GM21526 (cell line): ENCODE measurements around the gene ZNF99.
"Not testable (repeated sequence)": the region's sequence is repeated elsewhere in the genome, so short reads cannot be mapped to it uniquely, and the experiment has no call there.

ENCODE experiments used
- ATAC-seq: cut with Tn5 transposase; IDR thresholded peaks from one replicate; pipeline ENCODE4 v1.9.1; 2021; ENCODE audit warnings: moderate library complexity; ENCODE audit not compliant: unreplicated experiment, low FRiP score

Gene ZNF99

DNA sequence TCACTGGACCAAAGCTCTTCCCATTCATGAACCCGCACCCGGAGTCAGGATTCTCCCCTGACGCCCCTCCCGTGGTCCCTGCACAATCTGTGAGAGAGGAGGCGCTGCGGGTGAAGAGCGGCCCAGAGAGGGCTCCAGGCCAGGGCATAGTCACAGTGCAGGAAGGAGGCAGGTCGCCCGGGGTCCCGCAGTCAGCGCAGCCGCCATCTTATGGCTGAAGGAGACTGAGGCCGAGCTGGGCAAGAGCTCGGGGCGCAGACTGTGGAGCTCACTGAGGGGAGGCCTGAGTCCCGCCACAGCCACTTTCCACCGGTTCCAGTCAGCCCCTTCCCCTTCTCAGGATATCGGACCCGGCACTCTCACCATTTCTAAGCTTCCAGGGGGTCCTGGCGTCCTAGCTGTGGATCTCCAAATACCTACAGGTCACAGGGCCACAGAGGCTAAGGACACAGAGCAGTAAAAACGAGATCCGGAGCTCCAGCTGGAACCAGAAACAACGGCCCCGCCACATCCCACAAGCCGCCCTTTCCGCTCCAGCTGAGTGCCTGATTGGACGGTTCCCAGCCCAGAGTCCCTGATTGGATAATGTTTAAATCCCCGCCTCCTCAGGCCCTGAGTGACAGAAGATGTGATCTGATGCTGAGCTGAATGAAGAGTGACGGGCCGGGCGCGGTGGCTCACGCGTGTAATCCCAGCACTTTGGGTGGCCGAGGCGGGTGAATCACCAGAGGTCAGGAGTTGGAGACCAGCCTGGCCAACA, at the start of gene ZNF99:
TSS of gene ZNF99 (minus strand) at position 501 of the 760 bp plus-strand sequence. CDS start at position 366, 135 bp downstream.
- ATAC-seq = no peak

DNA sequence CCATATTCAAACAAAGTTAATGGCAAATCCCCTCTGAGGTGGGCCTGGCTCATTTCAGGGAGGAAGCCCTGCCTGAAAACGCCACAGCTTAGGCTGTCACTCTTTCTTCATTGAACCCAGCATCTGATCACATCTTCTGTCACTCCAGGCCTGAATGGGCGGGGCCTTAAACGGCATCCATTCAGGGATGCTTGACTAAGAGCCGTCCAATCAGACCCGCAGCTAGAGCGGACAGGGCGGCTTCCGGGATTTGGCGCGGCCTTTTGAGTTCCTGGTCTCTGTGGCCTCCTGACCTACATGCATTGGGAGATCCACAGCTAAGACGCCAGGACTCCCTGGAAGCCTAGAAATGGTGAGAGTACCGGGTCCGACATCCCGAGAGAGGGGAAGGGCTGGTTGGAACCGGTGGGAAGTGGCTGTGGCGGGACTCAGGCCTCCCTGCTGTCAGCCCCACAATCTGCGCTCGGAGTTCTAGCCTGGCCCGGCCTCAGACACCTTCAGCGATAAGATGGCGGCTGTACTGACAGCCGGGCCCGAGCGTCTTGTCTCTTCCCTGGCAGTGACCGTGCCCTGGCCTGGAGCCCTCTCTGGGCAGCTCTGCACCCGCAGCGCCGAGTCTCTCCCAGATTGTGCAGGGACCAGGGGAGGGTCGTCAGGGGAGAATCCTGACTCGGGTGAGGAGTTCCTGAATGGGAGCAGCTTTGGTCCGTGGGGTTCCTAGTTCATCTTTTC, 48.2 kb upstream of the ZNF99 start, which contains the start of gene ZNF723:
TSS of gene ZNF723 (plus strand) at position 261 of the 732 bp plus-strand sequence. CDS start at position 350, 89 bp downstream.
- no peak for ATAC-seq

DNA sequence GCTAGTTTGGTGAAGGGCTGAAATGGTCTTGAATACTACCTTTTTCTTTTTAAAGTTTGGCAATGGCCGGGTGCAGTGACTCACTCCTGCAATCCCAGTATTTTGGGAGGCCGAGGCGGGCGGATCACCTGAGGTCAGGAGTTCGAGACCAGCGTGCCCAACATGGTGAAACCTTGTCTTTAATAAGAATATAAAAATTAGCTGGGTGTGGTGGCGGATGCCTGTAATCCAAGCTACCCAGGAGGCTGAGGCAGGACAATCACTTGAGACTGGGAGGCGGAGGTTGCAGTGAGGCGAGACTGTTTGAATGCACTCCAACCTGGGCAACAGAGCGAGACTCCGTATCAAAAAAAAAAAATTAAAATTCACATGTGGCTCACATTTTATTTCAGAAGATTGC, 47.3 kb upstream of the ZNF99 start:
- no peak for ATAC-seq

DNA sequence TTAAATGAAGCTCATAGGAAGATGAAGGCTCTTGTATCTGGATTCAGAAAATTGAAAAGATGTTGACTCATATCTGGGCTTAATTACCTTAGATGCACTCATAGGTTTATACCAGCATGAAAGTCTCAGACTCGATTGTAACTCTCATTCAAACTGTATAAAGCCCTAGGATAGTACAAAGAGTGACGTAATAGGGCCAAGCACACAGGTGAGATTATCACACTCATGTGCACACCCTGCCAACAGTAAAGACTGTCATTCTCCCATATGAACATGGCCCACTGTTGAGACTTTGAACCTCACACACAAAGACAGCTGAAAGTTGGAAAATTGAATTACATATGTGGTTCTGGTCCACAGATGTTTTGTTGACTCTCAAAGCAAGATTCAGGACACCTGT, 30.2 kb upstream of the ZNF99 start:
- ATAC-seq = no peak

DNA sequence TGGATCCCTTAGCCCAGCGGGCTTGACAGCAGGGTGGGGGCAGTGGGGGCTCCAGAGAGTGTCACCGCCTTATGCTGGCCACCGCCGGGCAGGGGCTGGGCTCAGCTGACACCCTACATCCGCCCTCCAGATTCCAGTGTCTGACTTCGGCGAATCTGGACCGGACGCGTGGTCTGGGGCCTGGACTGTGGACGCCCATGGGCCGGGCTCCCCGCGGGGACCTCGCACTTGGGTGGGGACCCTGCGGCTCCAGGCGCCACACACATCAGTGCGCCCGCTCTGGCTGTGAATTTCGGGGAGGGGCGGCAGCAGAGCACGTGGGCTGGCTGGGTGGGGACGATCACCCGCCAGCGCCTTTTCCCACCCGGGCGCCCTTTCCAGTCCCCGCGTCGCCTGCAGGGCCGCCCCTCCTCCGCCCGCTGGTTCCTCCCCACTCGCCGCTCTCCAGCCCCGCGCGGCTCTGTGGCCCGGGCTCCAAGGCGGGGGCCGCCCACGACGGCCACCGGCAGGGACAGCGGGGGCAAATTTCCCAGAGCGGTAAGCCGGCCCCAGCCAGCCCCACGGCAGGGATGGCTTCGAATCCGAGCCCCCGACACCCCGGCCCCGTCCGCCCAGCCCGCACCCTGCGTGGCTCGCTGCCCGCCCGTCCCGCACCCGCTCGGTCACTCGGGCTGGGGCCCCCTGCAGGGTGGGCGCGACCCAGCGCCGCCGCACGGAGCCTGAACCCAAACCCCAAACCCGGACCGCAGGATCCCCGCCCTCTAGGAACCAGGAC, 23.3 kb upstream of the ZNF99 start:
- no peak for ATAC-seq

DNA sequence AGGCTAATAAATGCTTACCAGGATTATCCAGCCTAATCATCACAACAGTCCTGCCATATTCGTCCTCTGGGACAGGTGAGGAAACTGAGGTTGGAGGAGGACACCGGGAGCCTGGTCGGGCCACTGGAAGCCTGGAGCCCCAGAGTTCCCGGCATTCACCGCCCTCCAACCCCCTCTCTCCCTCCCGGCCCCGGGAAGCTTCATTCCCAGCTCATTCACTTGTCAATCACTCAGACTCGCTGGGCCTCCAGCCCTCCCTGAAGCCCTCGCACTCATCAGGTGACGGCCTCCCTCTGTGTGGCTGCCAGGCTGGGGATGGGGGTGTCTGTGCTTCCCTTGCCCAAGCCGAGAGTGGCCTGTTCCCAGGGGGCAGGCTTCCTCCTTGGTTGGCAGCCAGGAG, 22.5 kb upstream of the ZNF99 start:
- ATAC-seq = no peak

DNA sequence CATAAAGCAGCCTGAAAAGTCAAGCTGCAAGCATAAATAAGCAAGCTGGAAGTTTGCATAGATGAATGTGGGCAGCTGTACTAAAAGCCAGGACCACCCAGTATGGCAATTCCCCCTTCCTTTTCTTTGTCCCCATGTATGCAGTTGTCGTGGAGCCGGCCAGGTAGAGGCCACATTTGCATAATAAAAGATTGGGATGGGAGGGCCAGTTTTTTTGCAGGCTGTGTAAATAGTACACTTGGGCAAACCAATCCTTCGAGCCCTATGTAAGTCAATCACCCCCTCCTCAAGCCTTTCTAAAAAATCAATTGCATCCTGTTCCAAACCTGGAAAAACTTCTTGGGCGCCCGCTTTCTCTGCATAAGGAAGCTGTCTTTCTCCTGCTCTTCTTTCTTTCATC, 13.1 kb upstream of the ZNF99 start:
- ATAC-seq = no peak

DNA sequence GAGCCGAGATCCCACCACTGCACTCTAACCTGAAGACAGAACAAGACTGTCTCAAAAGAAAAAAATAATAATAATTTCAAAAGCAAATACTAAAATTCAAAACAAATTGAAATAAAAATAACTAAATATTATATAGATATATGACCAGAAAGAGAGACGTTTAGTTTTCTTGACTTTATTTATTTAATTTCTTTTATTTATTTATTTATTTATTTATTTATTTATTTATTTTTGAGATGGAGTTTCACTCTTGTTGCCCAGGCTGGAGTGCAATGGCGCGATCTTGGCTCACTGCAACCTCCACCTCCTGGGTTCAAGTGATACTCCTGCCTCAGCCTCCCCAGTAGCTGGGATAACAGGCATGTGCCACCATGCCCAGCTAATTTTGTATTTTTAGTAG, 8.9 kb upstream of the ZNF99 start:
- ATAC-seq = not testable (repeated sequence)

DNA sequence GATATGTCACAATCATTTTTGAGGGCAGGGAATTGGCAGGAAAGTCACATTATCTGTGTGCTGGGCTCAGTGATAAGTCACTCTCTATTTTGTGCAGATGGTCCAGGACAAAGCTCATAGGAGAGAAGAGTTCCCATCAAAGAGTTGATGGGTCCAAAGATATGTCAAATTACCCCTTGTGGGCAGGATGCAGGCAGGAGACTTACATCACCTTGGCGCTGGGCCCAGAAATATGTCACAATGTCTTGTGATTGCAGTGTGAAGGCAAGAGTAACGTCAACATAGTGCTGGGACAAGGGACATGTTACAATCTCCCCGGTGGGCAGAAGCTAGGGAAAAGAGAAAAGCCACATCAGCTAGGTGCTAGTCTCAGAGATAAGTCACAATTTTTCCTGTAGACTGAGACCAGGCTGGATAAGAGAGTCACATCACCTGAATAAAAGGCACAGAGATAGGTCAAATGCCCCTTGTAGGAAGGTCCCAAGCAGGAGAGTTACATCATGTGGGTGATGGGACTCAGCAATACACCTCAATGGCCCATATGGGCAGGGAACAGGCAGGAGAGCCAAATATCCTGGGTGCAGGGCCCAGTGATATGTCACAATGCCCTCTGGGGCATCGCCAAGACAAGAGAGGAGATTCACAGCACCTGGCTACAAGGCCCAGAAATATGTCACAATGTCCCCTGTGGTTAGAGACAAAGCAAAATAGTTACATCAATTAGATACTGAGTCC, 47.9 kb downstream of the ZNF99 start:
- no peak for ATAC-seq

DNA sequence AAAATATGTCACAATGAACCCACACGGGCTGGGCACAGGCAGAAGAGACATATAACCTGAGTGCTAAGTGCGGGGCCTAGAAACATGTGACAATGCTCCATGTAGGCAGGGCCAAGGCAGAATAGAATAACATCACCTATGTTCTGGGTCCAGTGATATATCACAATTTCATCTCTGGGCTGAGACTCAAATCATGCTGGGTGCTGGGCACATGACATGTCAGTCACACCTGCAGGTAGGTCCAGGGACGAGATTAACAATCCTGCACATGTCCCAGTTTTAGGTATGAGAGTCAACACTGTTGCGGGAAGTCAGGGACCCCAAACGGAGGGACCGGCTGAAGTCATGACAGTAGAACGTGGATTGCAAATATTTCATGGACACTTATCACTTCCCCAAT, 50.3 kb downstream of the ZNF99 start:
- no peak for ATAC-seq

DNA sequence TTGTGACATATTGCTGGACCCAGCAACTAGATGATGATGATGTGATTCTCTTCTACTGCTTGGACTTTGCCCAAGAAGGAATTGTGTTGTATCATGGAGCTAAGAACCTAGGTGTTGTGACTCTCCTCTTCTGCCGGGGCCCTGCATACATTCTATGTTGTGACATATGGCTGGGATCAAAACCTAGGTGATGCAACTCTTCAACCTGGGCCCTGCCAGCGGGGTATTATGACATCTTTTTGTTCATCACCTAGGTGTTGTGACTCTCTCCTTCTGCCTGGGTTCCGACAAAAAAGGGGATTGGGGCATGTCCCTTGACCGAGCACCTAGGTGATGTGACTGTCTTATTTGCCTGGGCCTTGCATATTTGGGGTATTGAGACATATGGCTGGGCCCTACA, 55.7 kb downstream of the ZNF99 start:
- ATAC-seq = not testable (repeated sequence)

DNA sequence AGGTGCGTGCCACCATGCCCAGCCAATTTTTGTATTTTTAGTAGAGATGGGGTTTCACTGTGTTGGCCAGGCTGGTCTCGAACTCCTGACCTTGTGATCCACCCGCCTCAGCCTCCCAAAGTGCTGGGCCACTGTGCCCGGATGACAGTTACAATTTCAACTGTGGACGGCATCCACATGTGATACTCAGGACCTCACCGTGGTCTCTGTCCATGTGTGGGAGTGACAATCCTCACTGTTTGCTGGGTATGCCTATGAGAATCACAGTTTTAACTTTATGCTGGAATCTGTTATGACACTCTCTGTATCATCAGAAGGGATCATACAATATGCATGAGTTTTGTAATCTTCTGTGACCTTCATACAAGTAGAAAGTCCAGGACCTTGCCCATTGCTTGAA, 62.4 kb downstream of the ZNF99 start:
- ATAC-seq = not testable (repeated sequence)

DNA sequence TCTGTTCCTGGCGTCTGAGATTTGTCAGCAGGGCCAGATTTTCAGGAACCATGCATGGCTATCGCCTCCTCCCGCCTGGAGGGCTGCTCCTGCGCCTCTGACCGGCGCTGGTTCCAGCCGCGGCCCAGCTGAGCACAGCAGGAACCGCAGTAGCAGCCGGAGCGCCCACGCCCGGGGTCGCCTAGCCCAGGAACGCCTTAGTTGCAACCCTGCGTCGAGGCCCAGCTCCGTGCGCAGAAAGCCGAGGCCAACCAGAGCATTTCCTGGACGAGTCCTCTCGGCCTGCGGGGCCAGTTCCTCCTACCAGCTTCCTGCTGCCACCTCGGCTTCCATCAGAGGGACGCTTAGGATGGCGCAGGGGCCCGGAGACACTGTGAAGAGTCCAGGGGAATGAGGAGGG, 75.0 kb downstream of the ZNF99 start:
- ATAC-seq = no peak

DNA sequence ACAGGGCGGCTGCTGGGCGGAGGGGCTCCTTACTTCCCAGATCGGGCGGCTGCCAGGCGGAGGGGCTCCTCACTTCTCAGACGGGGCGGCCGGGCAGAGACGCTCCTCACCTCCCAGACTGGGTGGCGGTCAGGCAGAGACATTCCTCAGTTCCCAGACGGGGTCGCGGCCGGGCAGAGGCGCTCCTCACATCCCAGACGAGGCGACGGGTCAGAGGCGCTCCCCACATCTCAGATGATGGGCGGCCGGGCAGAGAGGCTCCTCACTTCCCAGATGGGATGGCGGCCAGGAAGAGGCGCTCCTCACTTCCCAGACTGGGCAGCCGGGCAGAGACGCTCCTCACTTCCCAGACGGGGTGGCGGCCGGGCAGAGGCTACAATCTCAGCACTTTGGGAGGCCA, 80.9 kb downstream of the ZNF99 start:
- not testable (repeated sequence) for ATAC-seq

DNA sequence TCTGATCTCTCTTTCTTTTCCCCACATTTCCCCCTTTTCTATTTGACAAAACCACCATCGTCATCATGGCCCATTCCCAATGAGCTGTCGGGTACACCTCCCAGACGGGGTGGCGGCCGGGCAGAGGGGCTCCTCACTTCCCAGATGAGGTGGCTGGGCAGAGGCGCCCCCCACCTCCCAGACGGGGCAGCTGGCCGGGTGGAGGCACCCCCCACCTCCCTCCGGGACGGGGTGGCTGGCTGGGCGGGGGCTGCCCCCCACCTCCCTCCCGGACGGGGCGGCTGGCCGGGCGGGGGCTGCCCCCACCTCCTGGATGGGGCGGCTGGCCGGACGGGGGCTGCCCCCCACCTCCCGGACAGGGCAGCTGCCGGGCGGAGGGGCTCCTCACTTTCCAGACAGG, 81.3 kb downstream of the ZNF99 start:
- not testable (repeated sequence) for ATAC-seq
